GM19099 (cell line): Measurements from ENCODE around the gene DOCK3.

ENCODE experiments used
- POLR2A ChIP-seq: IDR thresholded peaks from 3 replicates; pipeline ENCODE4 v1.6.1; 2011; ENCODE audit warnings: low read depth; ENCODE audit not compliant: insufficient read length; ENCODE audit errors: extremely low read depth

The DOCK3 gene

GRCh38 chr3:51396401-51396800 is 721.7 kb downstream of the DOCK3 start:
- TF ChIP-seq POLR2A: no peak

GRCh38 chr3:51397392-51397791 is 722.7 kb downstream of the DOCK3 start:
- no peak for TF ChIP-seq POLR2A

- no peak for TF ChIP-seq POLR2A
Observed at GRCh38 chr3:51398595-51399310, 724.0 kb downstream of the DOCK3 start.

DNA sequence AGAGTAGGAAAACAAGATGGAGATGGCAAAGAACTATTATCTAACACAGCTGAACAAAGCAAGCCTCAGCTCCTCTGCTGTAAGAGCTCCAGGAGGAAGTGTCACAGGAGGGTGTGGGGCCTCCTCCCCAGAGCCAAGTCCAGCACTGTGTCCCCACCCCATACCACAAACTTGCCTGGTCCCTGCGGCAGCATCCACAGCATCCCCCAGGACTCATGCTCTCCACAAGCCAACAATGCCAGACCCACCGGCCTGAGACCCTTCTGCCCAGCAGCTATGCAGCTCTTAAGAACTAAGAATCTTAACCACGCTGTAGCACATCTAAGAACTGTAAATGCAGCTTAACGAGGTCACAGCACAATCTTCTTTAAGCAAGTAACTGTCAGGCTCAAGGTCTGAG is 725.4 kb downstream of the DOCK3 start:
- no peak for TF ChIP-seq POLR2A

DNA sequence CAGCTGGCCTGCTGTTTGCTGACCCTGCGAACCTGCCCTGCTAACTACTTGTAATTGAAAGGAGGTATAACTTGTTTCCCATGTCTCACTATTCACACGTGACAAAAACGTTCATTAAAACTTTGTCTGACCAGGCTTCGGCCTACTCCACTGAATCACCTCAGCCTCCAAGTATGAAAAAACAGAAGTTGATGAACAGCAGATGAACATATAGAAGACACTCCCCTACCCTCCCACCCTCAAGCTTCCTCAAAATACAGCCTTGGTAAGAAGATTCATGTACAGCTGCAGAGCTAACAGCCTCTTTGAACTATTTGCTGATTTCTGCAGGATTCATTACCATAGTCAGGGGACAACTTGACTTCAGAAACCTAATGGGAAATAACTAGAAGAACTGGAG is 727.0 kb downstream of the DOCK3 start:
- TF ChIP-seq POLR2A: no peak

DNA sequence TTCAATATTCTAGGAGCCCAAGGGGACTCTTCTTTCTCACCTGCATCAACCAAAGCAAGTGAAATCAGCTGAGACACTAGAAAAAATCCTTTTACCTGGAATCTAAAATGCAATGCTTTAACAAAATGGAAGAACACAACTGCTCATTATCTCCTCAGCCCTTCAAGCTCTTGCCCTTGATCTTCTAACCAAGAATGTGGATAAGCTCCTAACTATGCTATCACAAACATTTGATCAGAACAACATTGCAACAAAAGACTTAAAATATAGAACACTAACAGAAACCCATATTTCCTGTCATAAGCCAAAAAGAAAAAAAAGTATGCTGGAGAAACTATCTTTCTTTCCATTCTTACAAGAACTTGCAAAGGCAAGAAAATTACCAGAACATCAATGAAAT is 728.9 kb downstream of the DOCK3 start:
- TF ChIP-seq POLR2A: no peak

GRCh38 chr3:51408021-51408420 is 733.3 kb downstream of the DOCK3 start:
- TF ChIP-seq POLR2A: no peak

GRCh38 chr3:51408813-51409212 is 734.1 kb downstream of the DOCK3 start:
- no peak for TF ChIP-seq POLR2A

GRCh38 chr3:51422211-51422610 is 747.5 kb downstream of the DOCK3 start:
- no peak for TF ChIP-seq POLR2A

DNA sequence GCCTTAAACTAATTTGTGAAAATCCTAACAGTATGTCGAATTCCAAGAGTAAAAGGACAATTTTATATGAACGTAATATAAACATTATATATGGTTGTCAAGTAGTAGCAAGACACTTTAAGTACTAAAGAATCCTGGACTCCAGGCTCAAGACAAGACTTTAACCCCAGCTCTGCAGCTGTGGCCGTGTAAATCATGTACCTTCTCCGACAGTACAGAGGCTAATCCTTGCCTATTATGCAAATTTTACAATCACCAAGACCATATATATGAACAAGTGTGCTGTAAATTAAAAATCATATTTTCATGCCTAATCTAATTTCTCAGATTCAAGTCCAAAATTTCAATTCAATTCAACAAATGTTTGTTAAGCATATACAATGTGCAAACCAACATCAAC is 752.2 kb downstream of the DOCK3 start:
- TF ChIP-seq POLR2A: no peak

DNA sequence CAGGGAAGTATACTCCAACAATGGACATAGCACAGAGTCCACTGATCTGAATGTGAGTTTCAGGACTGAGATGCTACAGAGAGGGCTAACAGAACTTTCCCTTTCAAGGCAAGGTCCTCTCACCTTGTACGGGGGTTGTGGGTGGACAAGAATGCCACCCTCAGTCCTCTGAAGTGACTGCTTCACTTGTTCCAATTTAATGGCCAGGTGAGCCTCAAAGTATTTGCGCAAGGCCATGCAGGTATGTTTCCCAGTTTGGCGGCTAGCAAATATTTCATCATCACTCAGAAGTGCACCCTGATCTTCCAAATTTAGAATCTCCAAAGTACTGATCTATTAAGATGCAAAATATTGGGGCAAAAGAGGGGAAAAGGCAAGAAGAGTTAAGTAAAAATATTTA is 754.4 kb downstream of the DOCK3 start:
- no peak for TF ChIP-seq POLR2A
